Keratinocyte (primary cell): Measurements from ENCODE around the gene APP. TPM values are rescaled to one million over a fixed set of nuclear protein-coding genes. Genes with fewer than 3 reads are reported as not detected.
A peak's percentile ranks its signal among the peaks of the same experiment; 100 is the strongest.

Experiments used
- DNase-seq: peaks from one replicate; pipeline ENCODE4 v3.0.0-alpha.2; 2011; ENCODE audit warnings: low read depth, missing footprints, low spot score
- FAIRE-seq: peaks from 2 replicates; lab custom pipeline; 2011; peaks lifted over from hg19 to GRCh38; lab: Jason Lieb, UNC
- H2AFZ ChIP-seq: 2 replicates; pipeline ENCODE4 v1.6.0; 2012; ENCODE audit warnings: low read length, control low read depth, inconsistent platforms; ENCODE audit not compliant: control insufficient read depth
- H3K27ac ChIP-seq: 2 replicates; pipeline ENCODE4 v1.5.1; 2011; ENCODE audit warnings: low read length; ENCODE audit not compliant: control insufficient read depth, insufficient read depth
- H3K27me3 ChIP-seq: 3 replicates; pipeline ENCODE4 v1.6.0; 2011; ENCODE audit warnings: low read length; ENCODE audit not compliant: control insufficient read depth, insufficient read depth; ENCODE audit errors: extremely low read depth
- H3K36me3 ChIP-seq, 2 experiments: 2 replicates in 1 of 2; 3 replicates in 1 of 2; pipeline ENCODE4 v1.5.1; 2011; ENCODE audit warnings: low read length in 2 of 2, mild to moderate bottlenecking in 1 of 2; ENCODE audit not compliant: control insufficient read depth in 2 of 2, insufficient read depth in 2 of 2; ENCODE audit errors: extremely low read depth in 1 of 2
- H3K4me1 ChIP-seq: 3 replicates; pipeline ENCODE4 v1.5.1; 2011; ENCODE audit warnings: low read length; ENCODE audit not compliant: control insufficient read depth, insufficient read depth; ENCODE audit errors: extremely low read depth
- H3K4me2 ChIP-seq: 3 replicates; pipeline ENCODE4 v1.6.0; 2011; ENCODE audit warnings: low read depth, low read length; ENCODE audit not compliant: control insufficient read depth, insufficient read depth; ENCODE audit errors: extremely low read depth
- H3K4me3 ChIP-seq, 3 experiments: fragments of 200-600 bp in 1 of 3; sonication (generic) in 1 of 3; 2 replicates in 2 of 3; 3 replicates in 1 of 3; pipeline ENCODE4 v1.5.1; 2011 to 2016; ENCODE audit warnings: low read length in 3 of 3, mild to moderate bottlenecking in 3 of 3, control low read depth in 2 of 3, inconsistent platforms in 1 of 3, low read depth in 1 of 3, mixed read lengths in 1 of 3, mixed run types in 1 of 3, moderate library complexity in 1 of 3; ENCODE audit not compliant: control insufficient read depth in 2 of 3, insufficient read depth in 2 of 3; ENCODE audit errors: extremely low read depth in 1 of 3
- H3K79me2 ChIP-seq: 2 replicates; pipeline ENCODE4 v1.6.0; 2012; ENCODE audit warnings: low read length; ENCODE audit not compliant: control insufficient read depth, insufficient read depth
- H3K9ac ChIP-seq: 3 replicates; pipeline ENCODE4 v1.6.0; 2011; ENCODE audit warnings: low read length; ENCODE audit not compliant: control insufficient read depth, insufficient read depth; ENCODE audit errors: extremely low read depth
- H3K9me1 ChIP-seq: 3 replicates; pipeline ENCODE4 v1.6.0; 2011; ENCODE audit warnings: low read length; ENCODE audit not compliant: control insufficient read depth, insufficient read depth; ENCODE audit errors: extremely low read depth
- H3K9me3 ChIP-seq: 2 replicates; pipeline ENCODE4 v1.5.1; 2012; ENCODE audit warnings: low read depth, low read length; ENCODE audit not compliant: control insufficient read depth
- H4K20me1 ChIP-seq: 3 replicates; pipeline ENCODE4 v1.6.0; 2011; ENCODE audit warnings: low read length; ENCODE audit not compliant: control insufficient read depth, insufficient read depth; ENCODE audit errors: extremely low read depth
- EZH2 ChIP-seq: IDR thresholded peaks from one replicate; pipeline ENCODE4 v1.6.1; 2012; ENCODE audit warnings: inconsistent platforms, mild to moderate bottlenecking, low read length, moderate library complexity
- dilution Hi-C: fragments of 300-500 bp; cut with MboI; formaldehyde crosslinking; loops from one replicate; pipeline ENCODE4 v1.7.0; 2020; ENCODE audit warnings: low sequenced_read_pairs; ENCODE audit not compliant: extremely low pct_ligation_motif_present
- polyA plus RNA-seq, 5 experiments: library from polyadenylated mRNA; depleted of rRNA in 3 of 5; stranded (reverse) in 3 of 5; stranded (forward) in 1 of 5; unstranded in 1 of 5; fragments of >200 nt; gene quantifications; 1 replicate in 1 of 5; 2 replicates in 3 of 5; 3 replicates in 1 of 5; pipeline versions ENCODE4 v1.2.1 to v1.2.3, GENCODE V29; 2011 to 2012; ENCODE audit warnings: missing spikeins in 2 of 5, low read depth in 1 of 5, low replicate concordance in 1 of 5
- TF ChIP-seq, protein P1 (sequence below), 3 experiments: IDR thresholded peaks in 1 of 3; conservative IDR thresholded peaks in 1 of 3; optimal IDR thresholded peaks in 1 of 3; 2 replicates in 2 of 3; 3 replicates in 1 of 3; pipeline versions ENCODE3 to v1.5.1; 2011; ENCODE audit warnings: low read length in 3 of 3, mild to moderate bottlenecking in 3 of 3, moderate library complexity in 2 of 3, control low read depth in 1 of 3, inconsistent platforms in 1 of 3; ENCODE audit not compliant: insufficient read depth in 2 of 3; ENCODE audit errors: extremely low read depth in 1 of 3

Gene APP
- polyA plus RNA-seq, 1 donor (not counting 4 experiments of a cell fraction or from before 2014, with no cell fraction given), result 1,015 TPM

DNA sequence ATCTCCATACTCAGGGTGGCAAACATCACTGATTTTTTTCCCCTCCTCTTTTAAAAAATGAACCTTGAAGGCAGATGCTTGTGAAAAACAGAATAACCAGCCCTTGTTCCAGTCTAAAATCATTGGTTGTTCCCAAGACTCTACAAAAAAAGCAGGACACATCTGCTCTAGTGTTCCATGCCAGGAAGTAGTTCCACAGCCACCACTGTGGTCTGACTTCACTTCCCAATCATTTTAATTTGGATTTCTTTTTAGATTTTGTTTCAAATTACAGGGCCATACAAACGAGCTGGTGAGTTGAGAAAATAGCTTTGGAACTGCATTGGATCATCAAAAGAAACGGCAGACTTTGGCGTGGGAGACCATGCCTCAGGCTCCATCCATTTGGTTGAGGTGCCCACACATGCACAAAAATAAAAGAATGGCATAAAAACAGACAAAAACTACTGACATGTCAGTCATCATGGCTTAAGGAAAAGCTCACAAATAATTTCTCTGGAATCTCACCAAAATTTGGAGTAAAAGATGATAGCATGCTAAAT lies 225.8 kb downstream of the APP start:
- Histone ChIP-seq H3K4me2 (no peak overlapping the region), H2AFZ (no peak overlapping the region), H3K9ac (no peak overlapping the region), H3K27ac (no peak overlapping the region), H3K36me3 (peaks cover 3 to 15% of the 10 kb centered on the region in 2 experiments), H3K9me1 (peaks cover 2% of the 10 kb centered on the region), H3K9me3 (no peaks in the 10 kb centered on the region), H4K20me1 (no peaks in the 10 kb centered on the region), H3K4me3 (no peak overlapping the region), H3K79me2 (peaks cover 15% of the 10 kb centered on the region), H3K27me3 (no peaks in the 10 kb centered on the region), H3K4me1 (peaks cover 3% of the 10 kb centered on the region)
- no peak for TF ChIP-seq EZH2
- FAIRE-seq (no peak), DNase-seq (no peak)
- dilution Hi-C loops, result no loop called here

DNA sequence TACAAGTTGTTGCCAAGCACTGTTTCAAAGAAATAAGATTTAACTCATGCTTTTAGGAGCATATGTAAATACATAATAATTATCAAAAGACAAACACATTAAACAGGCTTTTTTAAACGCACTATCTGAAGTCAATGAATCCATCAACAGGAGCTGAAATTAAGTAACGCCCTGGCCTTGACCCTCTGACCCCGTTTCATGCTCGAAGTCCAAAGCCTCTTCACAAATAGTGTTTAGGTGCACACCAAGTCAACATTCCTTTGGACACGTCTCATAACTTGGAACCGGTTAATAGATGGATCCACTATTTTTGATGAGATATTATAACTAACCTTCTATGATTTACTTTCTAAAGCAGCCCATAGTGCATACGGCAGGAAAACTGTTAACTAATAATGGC lies 226.5 kb downstream of the APP start:
- peaks cover 10% of the 10 kb centered on the region for H3K4me1 ChIP-seq
- no peaks in the 10 kb centered on the region for H4K20me1 ChIP-seq
- H3K79me2 ChIP-seq, result peaks cover 15% of the 10 kb centered on the region
- peaks cover 3 to 11% of the 10 kb centered on the region in 2 experiments for H3K36me3 ChIP-seq
- TF ChIP-seq EZH2, result no peak
- TF ChIP-seq, protein P1, sequence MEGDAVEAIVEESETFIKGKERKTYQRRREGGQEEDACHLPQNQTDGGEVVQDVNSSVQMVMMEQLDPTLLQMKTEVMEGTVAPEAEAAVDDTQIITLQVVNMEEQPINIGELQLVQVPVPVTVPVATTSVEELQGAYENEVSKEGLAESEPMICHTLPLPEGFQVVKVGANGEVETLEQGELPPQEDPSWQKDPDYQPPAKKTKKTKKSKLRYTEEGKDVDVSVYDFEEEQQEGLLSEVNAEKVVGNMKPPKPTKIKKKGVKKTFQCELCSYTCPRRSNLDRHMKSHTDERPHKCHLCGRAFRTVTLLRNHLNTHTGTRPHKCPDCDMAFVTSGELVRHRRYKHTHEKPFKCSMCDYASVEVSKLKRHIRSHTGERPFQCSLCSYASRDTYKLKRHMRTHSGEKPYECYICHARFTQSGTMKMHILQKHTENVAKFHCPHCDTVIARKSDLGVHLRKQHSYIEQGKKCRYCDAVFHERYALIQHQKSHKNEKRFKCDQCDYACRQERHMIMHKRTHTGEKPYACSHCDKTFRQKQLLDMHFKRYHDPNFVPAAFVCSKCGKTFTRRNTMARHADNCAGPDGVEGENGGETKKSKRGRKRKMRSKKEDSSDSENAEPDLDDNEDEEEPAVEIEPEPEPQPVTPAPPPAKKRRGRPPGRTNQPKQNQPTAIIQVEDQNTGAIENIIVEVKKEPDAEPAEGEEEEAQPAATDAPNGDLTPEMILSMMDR (optimal IDR thresholded peaks at IDR 0.05 in 1 of 3, IDR thresholded peaks at IDR 0.05 in 1 of 3, conservative IDR thresholded peaks at IDR 0.05 in 1 of 3; ENCODE audit: extremely low read depth in 1 of 3, insufficient read depth in 2 of 3, low read length in 3 of 3), result no peak
- no peaks in the 10 kb centered on the region for H3K27me3 ChIP-seq
- H3K9me3 ChIP-seq, result no peaks in the 10 kb centered on the region
- DNase-seq (no peak), FAIRE-seq (peak; percentile 36)
- dilution Hi-C loops, result no loop called here
- H3K4me2 ChIP-seq, result no peak overlapping the region
- no peak overlapping the region for H3K9ac ChIP-seq
- peaks cover 2% of the 10 kb centered on the region for H3K9me1 ChIP-seq
- H3K27ac ChIP-seq, result no peak overlapping the region
- H3K4me3 ChIP-seq, result no peak overlapping the region
- no peak overlapping the region for H2AFZ ChIP-seq

DNA sequence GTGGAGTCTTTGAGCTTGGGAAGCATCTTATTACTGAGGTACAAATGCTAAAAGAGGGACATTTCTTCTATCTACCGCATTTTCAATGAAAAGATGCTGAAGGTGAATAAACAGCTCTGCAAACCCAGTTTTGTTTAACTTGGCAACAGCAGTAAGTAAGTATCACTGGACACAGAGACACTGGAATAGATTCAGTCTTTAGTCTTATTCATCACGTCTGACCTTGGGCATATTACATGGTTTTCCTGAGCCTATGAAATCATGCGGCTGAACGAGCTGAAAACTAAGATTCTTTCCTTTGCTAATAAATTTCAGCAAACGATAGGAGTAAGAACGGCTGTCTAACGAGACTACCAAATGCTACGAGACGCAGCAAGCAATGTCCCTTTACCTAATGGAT lies 228.4 kb downstream of the APP start:
- Histone ChIP-seq H3K27me3 (no peaks in the 10 kb centered on the region), H3K4me1 (peaks cover 12% of the 10 kb centered on the region), H3K27ac (no peak overlapping the region), H3K79me2 (peaks cover 17% of the 10 kb centered on the region), H3K4me3 (no peak overlapping the region), H3K9me3 (no peaks in the 10 kb centered on the region), H3K4me2 (no peak overlapping the region), H3K9me1 (peaks cover 2% of the 10 kb centered on the region), H3K9ac (no peak overlapping the region), H4K20me1 (no peaks in the 10 kb centered on the region), H3K36me3 (peaks cover 3 to 9% of the 10 kb centered on the region in 2 experiments), H2AFZ (no peak overlapping the region)
- FAIRE-seq (peak; percentile 5), DNase-seq (no peak)
- TF ChIP-seq, protein P1 (optimal IDR thresholded peaks at IDR 0.05 in 1 of 3, IDR thresholded peaks at IDR 0.05 in 1 of 3, conservative IDR thresholded peaks at IDR 0.05 in 1 of 3; ENCODE audit: extremely low read depth in 1 of 3, insufficient read depth in 2 of 3, low read length in 3 of 3), result no peak
- no peak for TF ChIP-seq EZH2
- dilution Hi-C loops, result no loop called here
